Glutamatergic neuron (in vitro differentiated cells): Measurements from ENCODE around the gene TNNI2. TPM values are rescaled to one million over a fixed set of nuclear protein-coding genes. Genes with fewer than 3 reads are reported as not detected.
"Not testable (repeated sequence)": the region's sequence is repeated elsewhere in the genome, so short reads cannot be mapped to it uniquely, and the experiment has no call there.

Source experiments
- DNase-seq: peaks from one replicate; pipeline ENCODE4 v3.0.0; 2022
- H3K27ac Mint-ChIP-seq: one replicate; pipeline ENCODE4 v1.8.0; 2020; ENCODE audit warnings: mild to moderate bottlenecking, mixed read lengths, inconsistent platforms; ENCODE audit not compliant: unreplicated experiment
- H3K27me3 Mint-ChIP-seq: one replicate; pipeline ENCODE4 v1.8.0; 2020; ENCODE audit warnings: mild to moderate bottlenecking, moderate library complexity, mixed read lengths, inconsistent platforms; ENCODE audit not compliant: unreplicated experiment
- H3K36me3 Mint-ChIP-seq: one replicate; pipeline ENCODE4 v1.8.0; 2020; ENCODE audit warnings: mild to moderate bottlenecking, mixed read lengths, inconsistent platforms; ENCODE audit not compliant: unreplicated experiment
- H3K4me1 Mint-ChIP-seq: one replicate; pipeline ENCODE4 v1.8.0; 2020; ENCODE audit warnings: mild to moderate bottlenecking, low read depth, mixed read lengths, inconsistent platforms; ENCODE audit not compliant: unreplicated experiment
- H3K4me3 Mint-ChIP-seq: one replicate; pipeline ENCODE4 v1.8.0; 2020; ENCODE audit warnings: mild to moderate bottlenecking, mixed read lengths, inconsistent platforms; ENCODE audit not compliant: unreplicated experiment
- H3K9me3 Mint-ChIP-seq: one replicate; pipeline ENCODE4 v1.8.0; 2020; ENCODE audit warnings: mild to moderate bottlenecking, moderate library complexity, mixed read lengths, inconsistent platforms; ENCODE audit not compliant: unreplicated experiment
- total RNA-seq: library from RNA; stranded (reverse); fragmentation: NEBNext Ultra II Directional; extraction: Animal tissue kit (Norgen Biotek cat#: 25700); gene quantifications from one replicate; pipeline ENCODE4 v1.2.1, GENCODE V29; 2021; ENCODE audit not compliant: unreplicated experiment
- TF ChIP-seq, protein P1 (sequence below): fragments of 200-600 bp; sonication (generic); IDR thresholded peaks from one replicate; pipeline ENCODE4 v1.5.0; 2021; ENCODE audit not compliant: partially characterized antibody, unreplicated experiment

The TNNI2 gene
- total RNA-seq, 1 donor from 2014 or later, result not detected

DNA sequence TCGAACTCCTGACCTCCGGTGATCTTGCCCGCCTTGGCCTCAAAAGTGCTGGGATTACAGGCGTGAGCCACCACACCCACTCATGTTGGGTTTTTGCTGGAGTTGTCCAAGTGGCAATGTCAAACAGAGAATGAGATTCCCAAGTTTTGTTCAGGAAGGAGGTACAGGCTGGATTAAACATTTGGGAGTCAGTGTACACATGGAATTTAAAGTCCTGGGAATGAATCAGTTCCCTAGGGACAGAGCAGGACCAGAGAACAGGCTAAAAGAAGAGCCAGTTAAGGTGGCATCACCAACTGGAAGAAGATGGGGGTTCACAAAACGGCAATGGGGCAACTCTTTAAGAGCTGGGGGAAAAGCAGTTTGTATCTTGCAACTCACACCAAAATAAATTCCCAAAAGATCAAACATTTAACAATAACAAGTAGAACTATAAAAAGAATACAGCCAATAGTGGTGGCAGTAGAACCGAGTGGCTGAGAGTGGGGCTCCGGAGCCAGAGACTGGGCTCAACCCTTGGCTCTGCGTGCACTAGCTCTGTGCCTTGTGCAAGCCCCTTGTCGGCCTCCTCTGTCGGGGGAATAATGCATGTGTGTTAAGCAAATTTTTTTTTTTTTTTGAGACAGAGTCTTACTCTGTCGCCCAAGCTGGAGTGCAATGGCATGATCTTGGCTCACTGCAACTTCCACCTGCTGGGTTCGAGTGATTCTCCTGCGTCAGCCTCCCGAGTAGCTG lies 41.2 kb upstream of the TNNI2 start:
- Mint-ChIP-seq H3K9me3 (peaks cover under 1% of the 10 kb centered on the region), H3K4me1 (peaks cover 1% of the 10 kb centered on the region), H3K4me3 (no peak overlapping the region), H3K36me3 (no peaks in the 10 kb centered on the region), H3K27me3 (peaks cover 2% of the 10 kb centered on the region), H3K27ac (no peak overlapping the region)
- no peak for DNase-seq
- TF ChIP-seq, protein P1, sequence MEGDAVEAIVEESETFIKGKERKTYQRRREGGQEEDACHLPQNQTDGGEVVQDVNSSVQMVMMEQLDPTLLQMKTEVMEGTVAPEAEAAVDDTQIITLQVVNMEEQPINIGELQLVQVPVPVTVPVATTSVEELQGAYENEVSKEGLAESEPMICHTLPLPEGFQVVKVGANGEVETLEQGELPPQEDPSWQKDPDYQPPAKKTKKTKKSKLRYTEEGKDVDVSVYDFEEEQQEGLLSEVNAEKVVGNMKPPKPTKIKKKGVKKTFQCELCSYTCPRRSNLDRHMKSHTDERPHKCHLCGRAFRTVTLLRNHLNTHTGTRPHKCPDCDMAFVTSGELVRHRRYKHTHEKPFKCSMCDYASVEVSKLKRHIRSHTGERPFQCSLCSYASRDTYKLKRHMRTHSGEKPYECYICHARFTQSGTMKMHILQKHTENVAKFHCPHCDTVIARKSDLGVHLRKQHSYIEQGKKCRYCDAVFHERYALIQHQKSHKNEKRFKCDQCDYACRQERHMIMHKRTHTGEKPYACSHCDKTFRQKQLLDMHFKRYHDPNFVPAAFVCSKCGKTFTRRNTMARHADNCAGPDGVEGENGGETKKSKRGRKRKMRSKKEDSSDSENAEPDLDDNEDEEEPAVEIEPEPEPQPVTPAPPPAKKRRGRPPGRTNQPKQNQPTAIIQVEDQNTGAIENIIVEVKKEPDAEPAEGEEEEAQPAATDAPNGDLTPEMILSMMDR, result no peak

DNA sequence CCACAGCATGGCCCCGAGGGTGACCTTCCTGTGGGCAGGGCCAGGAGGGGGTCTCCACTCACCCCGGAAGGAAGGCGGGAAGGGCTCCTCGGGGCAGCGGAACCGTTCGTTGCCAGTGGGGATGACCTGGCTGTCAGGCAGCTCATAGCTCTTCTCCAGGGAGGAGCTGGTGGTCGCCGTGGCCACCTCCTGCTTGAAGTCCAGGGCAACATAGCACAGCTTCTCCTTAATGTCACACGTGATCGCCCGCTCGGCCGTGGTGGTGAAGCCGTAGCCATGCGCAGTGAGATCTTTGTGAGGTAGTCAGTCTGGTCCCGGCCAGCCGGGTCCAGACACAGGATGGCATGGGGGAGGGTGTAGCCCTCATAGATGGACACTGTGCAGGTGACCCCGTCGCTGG lies 35.5 kb upstream of the TNNI2 start:
- peaks cover 3% of the 10 kb centered on the region for H3K27me3 Mint-ChIP-seq
- peaks cover 4% of the 10 kb centered on the region for H3K9me3 Mint-ChIP-seq
- peaks cover 1% of the 10 kb centered on the region for H3K4me1 Mint-ChIP-seq
- no peak overlapping the region for H3K27ac Mint-ChIP-seq
- no peak overlapping the region for H3K4me3 Mint-ChIP-seq
- no peaks in the 10 kb centered on the region for H3K36me3 Mint-ChIP-seq
- TF ChIP-seq, protein P1, result no peak
- DNase-seq, result no peak

DNA sequence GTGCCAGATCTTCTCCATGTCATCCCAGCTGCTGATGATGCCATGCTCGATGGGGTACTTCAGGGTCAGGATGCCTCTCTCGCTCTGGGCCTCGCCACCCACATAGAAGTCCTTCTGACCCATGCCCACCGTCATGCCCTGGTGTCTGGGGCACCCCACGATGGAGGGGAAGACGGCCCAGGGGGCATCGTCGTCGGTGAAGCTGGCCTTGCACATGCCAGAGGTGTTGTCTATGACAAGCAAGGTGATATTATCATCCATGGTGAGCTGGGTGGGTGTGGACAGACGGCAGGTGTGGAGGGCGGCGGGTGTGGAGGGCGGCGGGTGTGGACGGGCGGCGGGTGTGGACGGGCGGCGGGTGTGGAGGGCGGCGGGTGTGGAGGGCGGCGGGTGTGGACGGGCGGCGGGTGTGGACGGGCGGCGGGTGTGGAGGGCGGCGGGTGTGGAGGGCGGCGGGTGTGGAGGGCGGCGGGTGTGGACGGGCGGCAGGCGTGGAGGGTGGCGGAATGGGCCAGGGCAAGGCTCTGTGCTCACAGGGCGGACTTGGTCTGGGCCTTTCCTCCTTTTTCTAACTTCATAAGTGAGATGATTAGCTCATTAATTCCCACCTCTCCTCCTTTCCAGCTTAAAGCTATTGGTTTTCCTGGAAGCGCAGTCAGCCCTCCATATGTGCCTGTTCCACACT lies 34.8 kb upstream of the TNNI2 start:
- not testable (repeated sequence) for H3K9me3 Mint-ChIP-seq, H3K4me1 Mint-ChIP-seq, H3K27ac Mint-ChIP-seq, H3K27me3 Mint-ChIP-seq, DNase-seq, H3K36me3 Mint-ChIP-seq, H3K4me3 Mint-ChIP-seq

DNA sequence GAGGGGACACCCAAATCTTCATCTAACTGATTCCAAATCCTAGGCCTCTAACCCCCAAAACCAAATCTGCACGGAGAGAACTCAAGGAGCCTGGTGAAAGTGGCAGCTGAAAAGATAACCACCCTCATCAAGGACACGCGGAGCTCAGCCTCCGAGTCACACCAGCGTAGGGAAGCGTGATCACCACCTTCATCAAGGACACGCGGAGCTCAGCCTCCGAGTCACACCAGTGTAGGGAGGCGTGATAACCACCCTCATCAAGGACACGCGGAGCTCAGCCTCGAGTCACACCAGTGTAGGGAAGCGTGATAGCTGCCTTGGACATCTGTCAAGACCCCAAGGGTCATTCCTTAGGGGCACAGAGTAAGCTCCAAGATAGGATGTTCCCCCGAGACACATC lies 33.3 kb upstream of the TNNI2 start:
- Mint-ChIP-seq H3K36me3 (no peaks in the 10 kb centered on the region), H3K4me1 (peaks cover 1% of the 10 kb centered on the region)
- DNase-seq, result no peak

DNA sequence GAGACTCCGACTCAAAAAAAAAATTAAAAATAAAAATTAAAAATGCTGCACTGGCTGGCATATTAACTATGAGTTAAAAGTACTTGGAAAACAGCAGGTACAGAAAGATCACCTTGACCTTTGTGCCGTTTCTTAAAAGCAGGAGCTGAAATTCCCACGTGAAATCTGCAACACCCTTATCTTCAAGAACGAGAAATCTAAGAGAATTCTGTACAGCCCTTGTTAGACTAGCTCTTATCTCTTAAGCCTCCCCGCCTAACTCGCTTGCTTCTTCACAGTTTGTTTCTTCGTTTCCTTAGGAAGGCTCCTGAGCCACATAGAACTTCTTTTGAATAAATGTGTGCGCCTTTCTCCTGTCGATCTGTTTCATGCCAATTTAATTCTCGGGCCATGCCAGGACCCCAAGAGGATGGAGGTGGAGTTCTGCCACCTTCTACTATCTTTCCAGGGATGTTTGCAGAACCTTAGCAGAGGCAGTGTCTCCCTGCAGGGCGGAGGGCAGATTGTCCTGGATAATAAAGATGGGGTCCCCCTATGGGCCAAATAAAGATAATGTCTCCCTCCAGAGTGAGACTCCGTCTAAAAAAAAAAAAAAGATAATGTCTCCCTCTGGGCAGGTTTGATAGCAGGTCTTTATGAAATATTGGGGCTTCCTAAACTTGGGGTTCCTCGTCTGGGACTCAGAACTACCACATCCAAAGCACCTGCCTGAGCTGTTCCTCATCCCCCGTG lies 31.4 kb upstream of the TNNI2 start:
- no peak overlapping the region for H3K27ac Mint-ChIP-seq

More for the DNA sequence above, 33.3 kb upstream of the TNNI2 start:
- H3K27me3 Mint-ChIP-seq, result peaks cover 4% of the 10 kb centered on the region
- no peak overlapping the region for H3K27ac Mint-ChIP-seq
- H3K9me3 Mint-ChIP-seq, result peaks cover 7% of the 10 kb centered on the region
- no peak overlapping the region for H3K4me3 Mint-ChIP-seq
- TF ChIP-seq, protein P1, result no peak

More for the DNA sequence above, 31.4 kb upstream of the TNNI2 start:
- H3K36me3 Mint-ChIP-seq, result no peaks in the 10 kb centered on the region
- peaks cover 7% of the 10 kb centered on the region for H3K9me3 Mint-ChIP-seq
- TF ChIP-seq, protein P1, result no peak
- no peaks in the 10 kb centered on the region for H3K4me1 Mint-ChIP-seq
- no peak for DNase-seq
- H3K27me3 Mint-ChIP-seq, result peaks cover 4% of the 10 kb centered on the region
- H3K4me3 Mint-ChIP-seq, result no peak overlapping the region
